Measurements from ENCODE around the gene TBX2. TPM values are rescaled to one million over a fixed set of nuclear protein-coding genes. Genes with fewer than 3 reads are reported as not detected.
A peak's percentile ranks its signal among the peaks of the same experiment; 100 is the strongest.

Gene TBX2
- total and polyA plus RNA-seq, 2 of the 13 experiments (the other 11 are each of a cell fraction or from before 2014, with no cell fraction given): 2.8 to 15.3 TPM

- TF ChIP-seq ZFP91 (CRISPR knock-in tag; IDR thresholded peaks at IDR 0.05; ENCODE audit: borderline replicate concordance) (no peak), ZNF703 (CRISPR knock-in tag; IDR thresholded peaks at IDR 0.05; ENCODE audit: borderline replicate concordance) (no peak), ZKSCAN8 (CRISPR knock-in tag; IDR thresholded peaks at IDR 0.05; ENCODE audit: borderline replicate concordance) (no peak), ZSCAN21 (CRISPR knock-in tag; IDR thresholded peaks at IDR 0.05; ENCODE audit: borderline replicate concordance) (no peak), MEF2D (CRISPR knock-in tag; IDR thresholded peaks at IDR 0.05) (no peak), NCOR1 (IDR thresholded peaks at IDR 0.05; ENCODE audit: borderline replicate concordance, low read length) (no peak), ZNF382 (CRISPR knock-in tag; IDR thresholded peaks at IDR 0.05; ENCODE audit: borderline replicate concordance) (no peak), UBTF (CRISPR knock-in tag; IDR thresholded peaks at IDR 0.05) (peak; percentile 66), TOE1 (CRISPR knock-in tag; IDR thresholded peaks at IDR 0.05) (no peak), TCF7 (IDR thresholded peaks at IDR 0.05; ENCODE audit: low read depth) (no peak), ZNF687 (CRISPR knock-in tag; IDR thresholded peaks at IDR 0.05) (peak; percentile 2; the same call in 1 of the 2 replicates), TAF15 (IDR thresholded peaks at IDR 0.05; ENCODE audit: low read depth, low read length, poor library complexity, severe bottlenecking) (no peak), HOXD1 (CRISPR knock-in tag; IDR thresholded peaks at IDR 0.05) (no peak), MYC (CRISPR knock-in tag; IDR thresholded peaks at IDR 0.05; ENCODE audit: borderline replicate concordance) (no peak), ZFY (CRISPR knock-in tag; IDR thresholded peaks at IDR 0.05) (peak; percentile 7; the same call in 1 of the 2 replicates), ZNF564 (CRISPR knock-in tag; IDR thresholded peaks at IDR 0.05) (0 out of 2 replicates have a peak, but pooled peaks have one; percentile 61), FOXP4 (CRISPR knock-in tag; IDR thresholded peaks at IDR 0.05) (no peak), SRY (CRISPR knock-in tag; IDR thresholded peaks at IDR 0.05) (0 out of 2 replicates have a peak, but pooled peaks have one; percentile 11), PAF1 (CRISPR knock-in tag; IDR thresholded peaks at IDR 0.05) (no peak), HMG20A (CRISPR knock-in tag; IDR thresholded peaks at IDR 0.05; ENCODE audit: borderline replicate concordance) (no peak)
These were observed 548 bp downstream of the TBX2 start (continued) for GRCh38 chr17:61400066-61400716.
